HFFc6 (cell line): ENCODE results near the gene ST3GAL2. TPM values are rescaled to one million over a fixed set of nuclear protein-coding genes. Genes with fewer than 3 reads are reported as not detected.
A peak's percentile ranks its signal among the peaks of the same experiment; 100 is the strongest.

Source experiments
- DNase-seq: peaks from one replicate; pipeline ENCODE4 v3.0.0-alpha.2; 2018
- H3K27ac Mint-ChIP-seq: 2 replicates; pipeline ENCODE4 v1.8.0; 2020; ENCODE audit warnings: mild to moderate bottlenecking, mixed read lengths
- H3K27me3 Mint-ChIP-seq: 2 replicates; pipeline ENCODE4 v1.8.0; 2021; ENCODE audit warnings: mild to moderate bottlenecking, moderate library complexity, mixed read lengths; ENCODE audit not compliant: insufficient read depth
- H3K36me3 Mint-ChIP-seq: 2 replicates; pipeline ENCODE4 v1.8.0; 2021; ENCODE audit warnings: low read depth, mixed read lengths
- H3K4me1 Mint-ChIP-seq: 2 replicates; pipeline ENCODE4 v1.8.0; 2020; ENCODE audit warnings: low read depth, mixed read lengths
- H3K4me3 Mint-ChIP-seq: 2 replicates; pipeline ENCODE4 v1.8.0; 2020; ENCODE audit warnings: mild to moderate bottlenecking, moderate library complexity, mixed read lengths
- H3K9me3 Mint-ChIP-seq: 2 replicates; pipeline ENCODE4 v1.8.0; 2020; ENCODE audit warnings: mild to moderate bottlenecking, mixed read lengths
- CTCF ChIP-seq: fragments of 200-600 bp; sonication (generic); IDR thresholded peaks from 2 replicates; pipeline ENCODE4 v1.5.0; 2021; ENCODE audit warnings: antibody characterized with exemption, mild to moderate bottlenecking
- total RNA-seq, 6 experiments: library from RNA; stranded (reverse); fragmentation: NEBNext Ultra II Directional; extraction: Animal tissue kit (Norgen Biotek cat#: 25700); gene quantifications; 2 replicates in 1 of 6; 3 replicates in 5 of 6; pipeline ENCODE4 v1.2.3, GENCODE V29; 2021

Gene ST3GAL2
- total RNA-seq, 6 experiments from 2014 or later = 25.4 to 31.2 (median 26.3) TPM

GRCh38 chr16:70432723-70433457 lies 6.0 kb downstream of the ST3GAL2 start:
- Mint-ChIP-seq H3K4me3 (peak overlapping the region; percentile 72; the same call in 1 of the 2 replicates), H3K27me3 (no peaks in the 10 kb centered on the region; the same call in 1 of the 2 replicates), H3K4me1 (peaks cover 77% of the 10 kb centered on the region), H3K27ac (peak overlapping the region; percentile 82), H3K9me3 (no peaks in the 10 kb centered on the region), H3K36me3 (peaks cover 14% of the 10 kb centered on the region)
- DNase-seq = no peak
- no peak for TF ChIP-seq CTCF

GRCh38 chr16:70432356-70432722 lies 6.6 kb downstream of the ST3GAL2 start:
- H3K4me1 Mint-ChIP-seq = peaks cover 77% of the 10 kb centered on the region
- peaks cover 14% of the 10 kb centered on the region for H3K36me3 Mint-ChIP-seq
- peak overlapping the region; percentile 72; the same call in 1 of the 2 replicates for H3K4me3 Mint-ChIP-seq
- H3K27me3 Mint-ChIP-seq = no peaks in the 10 kb centered on the region
- no peaks in the 10 kb centered on the region for H3K9me3 Mint-ChIP-seq
- TF ChIP-seq CTCF = no peak
- peak overlapping the region; percentile 82; the same call in 1 of the 2 replicates for H3K27ac Mint-ChIP-seq
- DNase-seq = no peak

- Mint-ChIP-seq H3K4me1 (peaks cover 64% of the 10 kb centered on the region), H3K36me3 (peaks cover 6% of the 10 kb centered on the region), H3K27me3 (no peaks in the 10 kb centered on the region), H3K4me3 (no peak overlapping the region), H3K9me3 (no peaks in the 10 kb centered on the region), H3K27ac (no peak overlapping the region; the same call in 1 of the 2 replicates)
- no peak for DNase-seq
- no peak for TF ChIP-seq CTCF
These were observed 8.0 kb downstream of the ST3GAL2 start for GRCh38 chr16:70430667-70431536.

- H3K27ac Mint-ChIP-seq = no peak overlapping the region; the same call in 1 of the 2 replicates
- H3K4me3 Mint-ChIP-seq = no peak overlapping the region
- TF ChIP-seq CTCF = no peak
- H3K4me1 Mint-ChIP-seq = peaks cover 61% of the 10 kb centered on the region
- no peak for DNase-seq
- H3K9me3 Mint-ChIP-seq = no peaks in the 10 kb centered on the region
- peaks cover 4% of the 10 kb centered on the region; the same call in 1 of the 2 replicates for H3K36me3 Mint-ChIP-seq
- no peaks in the 10 kb centered on the region for H3K27me3 Mint-ChIP-seq
These were observed 8.8 kb downstream of the ST3GAL2 start for GRCh38 chr16:70429888-70430666.
